Measurements from ENCODE around the gene ZSWIM5.

The ZSWIM5 gene

DNA sequence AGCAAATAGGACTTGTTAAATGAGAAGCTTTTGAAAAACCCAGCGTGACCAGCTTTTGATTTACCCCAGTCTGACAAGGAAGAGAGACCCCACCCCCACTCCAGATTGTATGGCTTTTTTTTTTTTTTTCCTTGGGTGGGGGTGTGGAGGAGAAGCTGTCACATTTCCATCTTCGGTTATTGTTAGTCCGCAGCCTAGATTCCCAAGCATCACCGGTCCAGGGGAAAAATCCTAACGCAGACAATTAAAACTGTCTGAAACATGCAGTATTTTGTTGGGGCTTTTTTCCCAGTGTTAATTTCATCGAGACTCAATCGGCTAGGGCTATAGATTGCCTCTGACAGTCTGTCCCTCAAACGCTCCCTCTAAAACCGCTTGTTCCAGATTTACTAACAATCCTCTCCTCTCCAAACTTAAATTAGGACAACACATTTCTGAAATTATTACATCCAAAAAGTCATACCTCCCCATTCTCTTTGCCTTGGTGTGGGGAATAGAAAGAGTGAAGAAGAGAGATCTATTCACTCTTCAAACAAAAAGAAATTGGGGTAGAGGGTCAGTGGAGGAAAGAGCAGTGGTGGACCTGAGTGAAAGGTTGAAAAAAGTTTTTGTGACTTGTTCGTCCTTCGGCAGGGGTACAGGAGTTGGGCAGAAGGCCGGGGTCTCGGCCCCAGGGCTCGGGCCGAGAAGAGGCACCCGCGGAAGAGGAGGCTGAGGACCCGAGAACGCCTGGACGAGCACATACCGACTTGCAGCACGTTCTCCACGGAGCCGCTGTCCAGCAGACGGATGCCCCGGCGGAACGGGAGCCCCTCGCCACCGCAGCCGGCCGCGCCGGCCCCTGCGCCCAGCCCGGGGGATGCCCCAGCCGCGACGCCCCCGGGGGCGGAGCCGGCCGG lies 1.1 kb downstream of the ZSWIM5 start:
- TF ChIP-seq CTCF (IDR thresholded peaks at IDR 0.05; ENCODE audit: low read depth, low read length): no peak
- peak; percentile 31 to 44 for DNase-seq (ENCODE audit: low read depth in 2 of 2)
- H3K4me3 ChIP-seq (replicated peaks in 1 of 2; ENCODE audit: low read depth in 2 of 2, low read length in 2 of 2): peak overlapping the region in 1 of 2 donors; percentile 80

DNA sequence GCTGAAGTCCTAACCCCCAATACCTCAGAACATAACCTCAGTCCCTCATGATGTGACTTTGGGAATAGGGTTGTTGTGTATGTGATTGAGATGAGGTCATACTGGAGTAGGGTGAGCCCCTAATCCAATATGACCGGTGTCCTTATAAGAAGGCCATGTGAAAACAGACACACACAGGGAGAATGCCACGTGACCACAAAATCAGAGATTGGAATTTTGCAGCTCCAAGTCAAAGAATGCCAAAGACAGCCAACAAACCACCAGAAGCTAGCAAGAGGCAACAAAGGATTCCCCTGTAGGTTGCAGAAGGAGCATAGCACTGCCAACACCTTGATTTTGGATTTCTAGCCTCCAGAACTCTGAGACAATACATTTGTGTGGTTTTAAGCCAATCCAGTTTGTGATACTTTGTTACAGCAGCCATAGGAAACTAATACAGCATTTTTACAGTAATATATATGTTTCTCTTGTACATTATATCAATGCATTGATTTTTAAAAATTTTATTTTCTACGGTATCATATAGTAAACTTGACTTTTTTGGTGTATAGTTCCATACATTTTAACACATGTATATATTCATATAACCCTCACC lies 5.4 kb downstream of the ZSWIM5 start:
- H3K4me3 ChIP-seq (replicated peaks in 1 of 2; ENCODE audit: low read depth in 2 of 2, low read length in 2 of 2): no peak overlapping the region
- no peak for TF ChIP-seq CTCF (IDR thresholded peaks at IDR 0.05; ENCODE audit: low read depth, low read length)
- no peak for DNase-seq (ENCODE audit: low read depth in 2 of 2)

DNA sequence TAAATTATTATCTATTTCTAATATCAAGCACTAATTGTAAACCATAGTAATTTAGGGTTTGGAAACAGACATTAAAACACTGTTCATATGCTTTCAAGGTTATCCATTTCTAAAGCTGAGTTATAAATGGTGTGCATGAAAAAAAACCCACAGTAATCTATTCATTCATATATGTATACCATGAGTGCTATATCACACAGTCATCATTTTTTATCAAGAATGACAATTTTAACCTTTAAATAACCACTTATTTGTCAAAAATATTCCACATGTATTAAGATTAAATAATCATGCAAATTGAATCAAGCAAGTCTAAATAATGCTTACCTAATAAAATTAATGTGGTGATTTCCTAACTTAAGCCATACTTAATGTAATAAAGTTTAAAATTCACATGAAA lies 6.0 kb downstream of the ZSWIM5 start:
- DNase-seq (ENCODE audit: low read depth in 2 of 2): no peak
- H3K4me3 ChIP-seq (replicated peaks in 1 of 2; ENCODE audit: low read depth in 2 of 2, low read length in 2 of 2): no peak overlapping the region
- TF ChIP-seq CTCF (IDR thresholded peaks at IDR 0.05; ENCODE audit: low read depth, low read length): no peak

DNA sequence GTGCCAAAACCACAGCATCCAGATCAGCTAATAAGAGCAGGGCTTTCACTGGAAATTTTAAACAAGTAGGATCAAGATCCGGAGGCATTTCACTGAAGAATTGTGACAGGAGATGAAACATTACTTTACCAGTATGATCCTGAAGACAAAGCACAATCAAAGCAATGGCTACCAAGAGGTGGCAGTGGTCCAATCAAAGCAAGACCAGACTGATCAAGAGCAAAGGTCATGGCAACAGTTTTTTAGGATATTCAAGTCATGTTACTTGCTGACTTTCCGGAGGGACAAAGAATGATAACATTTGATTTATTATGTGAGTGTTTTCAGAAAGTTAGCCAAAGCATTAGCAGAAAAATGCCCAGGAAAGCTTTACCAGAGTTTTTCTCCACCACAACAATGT lies 8.2 kb downstream of the ZSWIM5 start:
- no peak overlapping the region for H3K4me3 ChIP-seq (replicated peaks in 1 of 2; ENCODE audit: low read depth in 2 of 2, low read length in 2 of 2)
- TF ChIP-seq CTCF (IDR thresholded peaks at IDR 0.05; ENCODE audit: low read depth, low read length): no peak
- DNase-seq (ENCODE audit: low read depth in 2 of 2): no peak

DNA sequence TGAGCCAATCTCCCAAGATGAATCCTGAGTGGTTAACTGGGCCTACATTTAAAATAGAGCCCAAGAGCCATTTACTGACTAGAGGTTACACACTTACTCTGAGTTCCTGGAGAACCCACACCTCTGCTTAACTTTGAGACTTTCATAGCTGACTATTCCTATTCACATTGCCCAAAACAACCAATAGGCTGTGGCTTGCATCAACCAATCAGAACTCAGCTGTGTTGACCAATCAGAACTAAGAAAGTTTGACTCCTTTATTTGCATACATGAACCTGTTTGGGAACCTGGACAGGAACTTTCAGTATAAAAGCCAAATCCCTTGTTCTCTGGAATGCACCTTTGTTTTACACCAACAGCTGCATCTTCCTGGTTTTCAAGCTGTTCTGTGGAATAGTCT lies 9.5 kb downstream of the ZSWIM5 start:
- TF ChIP-seq CTCF (IDR thresholded peaks at IDR 0.05; ENCODE audit: low read depth, low read length): no peak
- DNase-seq (ENCODE audit: low read depth in 2 of 2): no peak
- no peak overlapping the region for H3K4me3 ChIP-seq (replicated peaks in 1 of 2; ENCODE audit: low read depth in 2 of 2, low read length in 2 of 2)

DNA sequence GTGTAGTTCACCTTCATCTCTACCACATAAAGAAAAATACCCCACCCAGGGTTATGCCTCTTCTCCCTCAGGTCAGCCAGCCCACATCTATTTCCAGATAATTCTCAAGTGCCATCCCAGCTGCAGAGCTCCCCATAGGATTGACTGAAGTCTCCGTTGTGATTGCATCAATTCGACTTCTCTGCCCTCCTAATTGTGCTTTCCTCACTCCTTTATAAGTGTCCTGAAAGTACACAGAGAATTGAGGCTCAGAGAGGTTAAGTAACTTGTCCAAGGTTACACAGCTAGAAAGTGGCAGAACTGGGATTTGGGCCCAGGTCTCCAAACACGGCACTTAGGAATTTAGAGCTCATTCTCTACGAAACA lies 15.0 kb downstream of the ZSWIM5 start:
- DNase-seq (ENCODE audit: low read depth in 2 of 2): no peak
- no peak overlapping the region for H3K4me3 ChIP-seq (replicated peaks in 1 of 2; ENCODE audit: low read depth in 2 of 2, low read length in 2 of 2)
- no peak for TF ChIP-seq CTCF (IDR thresholded peaks at IDR 0.05; ENCODE audit: low read depth, low read length)
